IPS-NIHi7 (cell line): ENCODE results near the gene TFF3.

Source experiments
- DNase-seq: peaks from one replicate; pipeline ENCODE4 v3.0.0; 2012; ENCODE audit warnings: mixed read lengths; ENCODE audit errors: extremely low spot score

TFF3 gene

GRCh38 chr21:42289926-42290325, 25.3 kb downstream of the TFF3 start:
- no peak for DNase-seq

GRCh38 chr21:42288962-42289361, 26.2 kb downstream of the TFF3 start:
- no peak for DNase-seq

- no peak for DNase-seq
Observed at GRCh38 chr21:42287193-42288083, 27.8 kb downstream of the TFF3 start.

- no peak for DNase-seq
Observed at GRCh38 chr21:42286416-42286815, 28.8 kb downstream of the TFF3 start.

GRCh38 chr21:42285569-42286245, 29.5 kb downstream of the TFF3 start:
- no peak for DNase-seq

GRCh38 chr21:42282715-42283114, 32.5 kb downstream of the TFF3 start:
- no peak for DNase-seq

GRCh38 chr21:42282021-42282420, 33.2 kb downstream of the TFF3 start:
- DNase-seq = no peak

GRCh38 chr21:42281181-42281680, 34.0 kb downstream of the TFF3 start:
- no peak for DNase-seq

GRCh38 chr21:42280356-42281180, 34.6 kb downstream of the TFF3 start:
- no peak for DNase-seq

- DNase-seq = no peak
Observed at GRCh38 chr21:42279888-42280287, 35.3 kb downstream of the TFF3 start.

GRCh38 chr21:42279341-42279871, 35.8 kb downstream of the TFF3 start:
- no peak for DNase-seq

GRCh38 chr21:42278451-42279149, 36.6 kb downstream of the TFF3 start:
- no peak for DNase-seq

- DNase-seq = no peak
Observed at GRCh38 chr21:42277593-42277992, 37.6 kb downstream of the TFF3 start.

- no peak for DNase-seq
Observed at GRCh38 chr21:42276526-42277154, 38.6 kb downstream of the TFF3 start.

GRCh38 chr21:42276076-42276475, 39.1 kb downstream of the TFF3 start:
- no peak for DNase-seq

- no peak for DNase-seq
Observed at GRCh38 chr21:42272984-42273600, 42.1 kb downstream of the TFF3 start.

GRCh38 chr21:42272109-42272962, 42.9 kb downstream of the TFF3 start:
- no peak for DNase-seq

- no peak for DNase-seq
Observed at GRCh38 chr21:42271065-42271464, 44.1 kb downstream of the TFF3 start.

- DNase-seq = no peak
Observed at GRCh38 chr21:42269386-42269785, 45.8 kb downstream of the TFF3 start.
